HCT116 (cell line): ENCODE results near the gene SLK.

Experiments used
- CTCF ChIP-seq, 3 experiments: fragments of 200-600 bp in 1 of 3; sonication (generic) in 1 of 3; IDR thresholded peaks in 2 of 3; conservative IDR thresholded peaks in 1 of 3; 2 replicates each; pipeline ENCODE4 v1.5.1; 2012 to 2017; ENCODE audit warnings: low read depth in 2 of 3, low read length in 2 of 3, antibody characterized with exemption in 1 of 3, borderline replicate concordance in 1 of 3, control low read depth in 1 of 3, mild to moderate bottlenecking in 1 of 3, mixed read lengths in 1 of 3, mixed run types in 1 of 3, moderate library complexity in 1 of 3; ENCODE audit not compliant: insufficient read depth in 1 of 3
- ELF1 ChIP-seq: IDR thresholded peaks from 2 replicates; pipeline ENCODE4 v1.6.1; 2012; ENCODE audit warnings: low read depth, borderline replicate concordance
- EZH2 ChIP-seq: fragments of 200-600 bp; sonication (generic); IDR thresholded peaks from 2 replicates; pipeline ENCODE4 v1.6.1; 2017; ENCODE audit warnings: antibody characterized with exemption, mixed run types
- FOSL1 ChIP-seq: IDR thresholded peaks from 2 replicates; pipeline ENCODE4 v1.6.1; 2012; ENCODE audit warnings: low read depth
- MAX ChIP-seq: IDR thresholded peaks from 2 replicates; pipeline ENCODE4 v1.6.1; 2012
- POLR2AphosphoS5 ChIP-seq: IDR thresholded peaks from 2 replicates; pipeline ENCODE4 v1.6.1; 2011; ENCODE audit warnings: mild to moderate bottlenecking, low read depth, low read length, moderate library complexity
- ZBTB33 ChIP-seq: IDR thresholded peaks from 2 replicates; pipeline ENCODE4 v1.6.1; 2011; ENCODE audit warnings: mild to moderate bottlenecking, low read length, moderate library complexity; ENCODE audit not compliant: insufficient replicate concordance; ENCODE audit errors: extremely low read depth

GRCh38 chr10:103991393-103992128 is 24.6 kb downstream of the SLK start:
- TF ChIP-seq EZH2: no peak
- TF ChIP-seq CTCF (IDR thresholded peaks at IDR 0.05 in 2 of 3, conservative IDR thresholded peaks at IDR 0.05 in 1 of 3; ENCODE audit: borderline replicate concordance in 1 of 3, insufficient read depth in 1 of 3, low read depth in 2 of 3, low read length in 2 of 3): no peak
- no peak for TF ChIP-seq ELF1
- no peak for TF ChIP-seq MAX
- TF ChIP-seq POLR2AphosphoS5: no peak
- no peak for TF ChIP-seq ZBTB33
- TF ChIP-seq FOSL1: no peak
